RCC 7860 (cell line): ENCODE data around the gene RPL18A.

Experiments used
- DNase-seq: peaks from one replicate; pipeline ENCODE4 v3.0.0-alpha.2; 2015; ENCODE audit warnings: low spot score
- FAIRE-seq: peaks from 2 replicates; lab custom pipeline; 2012; peaks lifted over from hg19 to GRCh38; lab: Jason Lieb, UNC

Gene RPL18A

GRCh38 chr19:17859533-17860330 lies at the start of gene RPL18A:
Gene RPL18A, plus strand, starts transcription at chr19:17859910. Its CDS starts 47 bp downstream, at chr19:17859957.
- DNase-seq (peak; percentile 99), FAIRE-seq (peak; percentile 90)

GRCh38 chr19:17811103-17811502 lies 48.6 kb upstream of the RPL18A start:
- no peak for FAIRE-seq
- no peak for DNase-seq

GRCh38 chr19:17811681-17812080 lies 48.0 kb upstream of the RPL18A start:
- DNase-seq (no peak), FAIRE-seq (no peak)

GRCh38 chr19:17812099-17812498 lies 47.6 kb upstream of the RPL18A start:
- no peak for DNase-seq
- FAIRE-seq: no peak

- FAIRE-seq (no peak), DNase-seq (no peak)
These were observed 41.9 kb upstream of the RPL18A start for GRCh38 chr19:17817668-17818363.

GRCh38 chr19:17821190-17821589 lies 38.5 kb upstream of the RPL18A start, which contains the start of gene INSL3:
Gene INSL3, minus strand, starts transcription at chr19:17821519. Its CDS starts 13 bp downstream, at chr19:17821506.
- FAIRE-seq (no peak), DNase-seq (no peak)

GRCh38 chr19:17824339-17824738 lies 35.4 kb upstream of the RPL18A start:
- FAIRE-seq (no peak), DNase-seq (no peak)

GRCh38 chr19:17826508-17827056 lies 33.1 kb upstream of the RPL18A start:
- DNase-seq: no peak
- FAIRE-seq: no peak

GRCh38 chr19:17829855-17830566 lies 29.7 kb upstream of the RPL18A start:
- no peak for DNase-seq
- no peak for FAIRE-seq

- FAIRE-seq (no peak), DNase-seq (peak; percentile 37)
These were observed 28.9 kb upstream of the RPL18A start for GRCh38 chr19:17830567-17831418.

GRCh38 chr19:17831419-17831888 lies 28.3 kb upstream of the RPL18A start:
- FAIRE-seq (no peak), DNase-seq (no peak)

- no peak for DNase-seq
- no peak for FAIRE-seq
These were observed 27.1 kb upstream of the RPL18A start for GRCh38 chr19:17832443-17833208.

GRCh38 chr19:17834350-17835181 lies 25.1 kb upstream of the RPL18A start:
- DNase-seq: no peak
- no peak for FAIRE-seq

- DNase-seq (no peak), FAIRE-seq (no peak)
These were observed 24.3 kb upstream of the RPL18A start for GRCh38 chr19:17835182-17836006.

- DNase-seq (no peak), FAIRE-seq (no peak)
These were observed 23.2 kb upstream of the RPL18A start for GRCh38 chr19:17836530-17836929.

GRCh38 chr19:17837972-17838371 lies 21.7 kb upstream of the RPL18A start:
- DNase-seq (no peak), FAIRE-seq (no peak)

GRCh38 chr19:17840019-17840418 lies 19.7 kb upstream of the RPL18A start:
- no peak for DNase-seq
- FAIRE-seq: no peak

- DNase-seq (no peak), FAIRE-seq (no peak)
These were observed 18.3 kb upstream of the RPL18A start for GRCh38 chr19:17841371-17841809.
